GM23338 (cell line): ENCODE measurements around the gene CRADD. TPM values are rescaled to one million over a fixed set of nuclear protein-coding genes. Genes with fewer than 3 reads are reported as not detected.
"Not testable (repeated sequence)": the region's sequence is repeated elsewhere in the genome, so short reads cannot be mapped to it uniquely, and the experiment has no call there.

Source experiments
- ATAC-seq: fragments of 200-7000 bp; cut with Tn5 transposase; 3 replicates; pipeline ENCODE4 v1.9.1; 2020
- DNase-seq: peaks from one replicate; pipeline ENCODE4 v3.0.0-alpha.2; 2015; ENCODE audit warnings: low spot score
- H2AFZ ChIP-seq: fragments of 200-600 bp; sonication (generic); 2 replicates; pipeline ENCODE4 v1.8.0; 2016; ENCODE audit warnings: antibody characterized with exemption, mild to moderate bottlenecking, moderate library complexity
- H3F3A ChIP-seq: fragments of 200-600 bp; sonication (generic); replicated peaks from 2 replicates; pipeline ENCODE4 v1.8.0; 2017; ENCODE audit warnings: antibody characterized with exemption, mixed run types, low read depth
- H3K27ac ChIP-seq: fragments of 200-600 bp; sonication (generic); 2 replicates; pipeline ENCODE4 v1.6.1; 2016; ENCODE audit warnings: low read depth
- H3K27me3 ChIP-seq: fragments of 200-600 bp; sonication (generic); 2 replicates; pipeline ENCODE4 v1.8.0; 2016; ENCODE audit warnings: mild to moderate bottlenecking, mixed run types, moderate library complexity; ENCODE audit not compliant: insufficient read depth
- H3K36me3 ChIP-seq: fragments of 200-600 bp; sonication (generic); 2 replicates; pipeline ENCODE4 v1.8.0; 2016; ENCODE audit warnings: mild to moderate bottlenecking; ENCODE audit not compliant: insufficient read depth
- H3K4me1 ChIP-seq: fragments of 200-600 bp; sonication (generic); 2 replicates; pipeline ENCODE4 v1.8.0; 2016; ENCODE audit warnings: mild to moderate bottlenecking, moderate library complexity; ENCODE audit not compliant: insufficient read depth
- H3K4me2 ChIP-seq: fragments of 200-600 bp; sonication (generic); 2 replicates; pipeline ENCODE4 v1.7.1; 2017; ENCODE audit warnings: mixed run types
- H3K4me3 ChIP-seq: fragments of 200-600 bp; sonication (generic); 2 replicates; pipeline ENCODE4 v1.6.1; 2016; ENCODE audit warnings: mixed run types
- H3K79me2 ChIP-seq: fragments of 200-600 bp; sonication (generic); replicated peaks from 2 replicates; pipeline ENCODE4 v1.8.0; 2017; ENCODE audit warnings: mild to moderate bottlenecking; ENCODE audit not compliant: insufficient read depth
- H3K9me2 ChIP-seq: fragments of 200-600 bp; sonication (generic); 2 replicates; pipeline ENCODE4 v1.8.0; 2017; ENCODE audit not compliant: insufficient read depth
- H4K20me1 ChIP-seq: fragments of 200-600 bp; sonication (generic); replicated peaks from 2 replicates; pipeline ENCODE4 v1.8.0; 2017; ENCODE audit warnings: mild to moderate bottlenecking; ENCODE audit not compliant: insufficient read depth
- H3K27ac Mint-ChIP-seq: 2 replicates; pipeline ENCODE4 v1.8.0; 2020; ENCODE audit warnings: inconsistent platforms, mild to moderate bottlenecking, moderate library complexity, mixed read lengths
- H3K27me3 Mint-ChIP-seq: 3 replicates; pipeline ENCODE4 v1.8.0; 2022; ENCODE audit warnings: low read depth, mild to moderate bottlenecking, moderate library complexity, mixed read lengths, inconsistent platforms; ENCODE audit not compliant: insufficient read depth, poor library complexity
- H3K36me3 Mint-ChIP-seq: 3 replicates; pipeline ENCODE4 v1.8.0; 2021; ENCODE audit warnings: low read depth, mild to moderate bottlenecking, inconsistent platforms, moderate library complexity, mixed read lengths
- H3K4me1 Mint-ChIP-seq: 3 replicates; pipeline ENCODE4 v1.8.0; 2020; ENCODE audit warnings: mild to moderate bottlenecking, inconsistent platforms, mixed read lengths
- H3K4me3 Mint-ChIP-seq: 3 replicates; pipeline ENCODE4 v1.8.0; 2021; ENCODE audit warnings: moderate library complexity, mild to moderate bottlenecking, inconsistent platforms, mixed read lengths
- H3K9me3 Mint-ChIP-seq: 3 replicates; pipeline ENCODE4 v1.8.0; 2020; ENCODE audit warnings: moderate library complexity, mild to moderate bottlenecking, inconsistent platforms, mixed read lengths
- CREB1 ChIP-seq: fragments of 250-450 bp; sonication (Bioruptor Pico); IDR thresholded peaks from 2 replicates; pipeline ENCODE4 v1.5.0; 2020; ENCODE audit warnings: low read depth, mild to moderate bottlenecking, moderate library complexity
- CTCF ChIP-seq, 2 experiments: fragments of 200-600 bp in 1 of 2; sonication (generic) in 1 of 2; conservative IDR thresholded peaks; 2 replicates each; pipeline versions ENCODE4 v1.5.1 to v1.6.1; 2016 to 2017; ENCODE audit warnings: antibody characterized with exemption in 2 of 2, low read depth in 2 of 2, mild to moderate bottlenecking in 2 of 2, moderate library complexity in 1 of 2
- ETS1 ChIP-seq: IDR thresholded peaks from 2 replicates; pipeline ENCODE4 v1.6.1; 2016; ENCODE audit warnings: antibody characterized with exemption
- JUNB ChIP-seq: IDR thresholded peaks from one replicate; pipeline ENCODE4 v1.6.1; 2016; ENCODE audit warnings: antibody characterized with exemption; ENCODE audit not compliant: unreplicated experiment
- STAT1 ChIP-seq: IDR thresholded peaks from one replicate; pipeline ENCODE4 v1.6.1; 2016; ENCODE audit warnings: antibody characterized with exemption; ENCODE audit not compliant: unreplicated experiment
- ZNF331 ChIP-seq: fragments of 250-450 bp; sonication (Bioruptor Pico); IDR thresholded peaks from 2 replicates; pipeline ENCODE4 v1.5.0; 2020; ENCODE audit warnings: low read depth, mild to moderate bottlenecking, moderate library complexity
- polyA plus RNA-seq: library from polyadenylated mRNA; unstranded; fragments of >200 nt; fragmentation: Nextera tagmentation; extraction: Ambion mirVana; gene quantifications from 2 replicates; pipeline ENCODE4 v1.2.1, GENCODE V29; 2016
- total RNA-seq: library from RNA; depleted of rRNA; stranded (reverse); fragments of >200 nt; shearing (Covaris generic); gene quantifications from 2 replicates; pipeline ENCODE4 v1.2.3, GENCODE V29; 2014

Gene CRADD
- total and polyA plus RNA-seq, 2 experiments from 2014 or later, result 6.3 to 27.9 TPM

- H3K4me1 Mint-ChIP-seq, result no peaks in the 10 kb centered on the region
- Histone ChIP-seq H3K36me3 (no peaks in the 10 kb centered on the region; the same call in 1 of the 2 replicates), H3F3A (no peaks in the 10 kb centered on the region), H4K20me1 (no peaks in the 10 kb centered on the region), H3K27me3 (no peaks in the 10 kb centered on the region), H3K4me2 (no peak overlapping the region), H2AFZ (no peak overlapping the region), H3K4me3 (no peak overlapping the region), H3K27ac (no peak overlapping the region), H3K9me2 (peaks cover 5% of the 10 kb centered on the region; the same call in 1 of the 2 replicates), H3K79me2 (no peaks in the 10 kb centered on the region), H3K4me1 (no peaks in the 10 kb centered on the region)
- DNase-seq, result no peak
- H3K27me3 Mint-ChIP-seq, result peaks cover 2% of the 10 kb centered on the region
- ATAC-seq, result no peak
- peaks cover 7% of the 10 kb centered on the region; the same call in 2 of the 3 replicates for H3K36me3 Mint-ChIP-seq
- TF ChIP-seq ETS1 (no peak), JUNB (no peak), STAT1 (no peak), CREB1 (no peak)
- H3K27ac Mint-ChIP-seq, result no peak overlapping the region
- H3K9me3 Mint-ChIP-seq, result peaks cover 33% of the 10 kb centered on the region
- H3K4me3 Mint-ChIP-seq, result no peak overlapping the region
Observed at GRCh38 chr12:93868771-93869170, 191.6 kb downstream of the CRADD start.

- Histone ChIP-seq H3K79me2 (no peaks in the 10 kb centered on the region), H2AFZ (no peak overlapping the region), H3F3A (no peaks in the 10 kb centered on the region), H3K36me3 (no peaks in the 10 kb centered on the region; the same call in 1 of the 2 replicates), H3K4me2 (no peak overlapping the region), H3K27ac (no peak overlapping the region), H3K4me3 (no peak overlapping the region), H3K27me3 (no peaks in the 10 kb centered on the region), H3K4me1 (no peaks in the 10 kb centered on the region), H4K20me1 (no peaks in the 10 kb centered on the region), H3K9me2 (no peaks in the 10 kb centered on the region)
- Mint-ChIP-seq H3K27me3 (peaks cover 2% of the 10 kb centered on the region), H3K27ac (no peak overlapping the region), H3K4me3 (no peak overlapping the region), H3K36me3 (peaks cover 8% of the 10 kb centered on the region; the same call in 2 of the 3 replicates), H3K9me3 (peaks cover 42% of the 10 kb centered on the region), H3K4me1 (no peaks in the 10 kb centered on the region)
- no peak for DNase-seq
- no peak for TF ChIP-seq CTCF (conservative IDR thresholded peaks at IDR 0.05; ENCODE audit: low read depth in 2 of 2)
- no peak for TF ChIP-seq ZNF331
- ATAC-seq, result no peak
Observed at GRCh38 chr12:93870020-93870795, 193.0 kb downstream of the CRADD start.

- H3K27ac Mint-ChIP-seq, H3K4me1 ChIP-seq, DNase-seq, H3K27me3 Mint-ChIP-seq, ATAC-seq, H3K36me3 ChIP-seq, H3K36me3 Mint-ChIP-seq, H3F3A ChIP-seq, H4K20me1 ChIP-seq, H3K27me3 ChIP-seq, H3K4me2 ChIP-seq, H3K4me3 Mint-ChIP-seq, H3K4me3 ChIP-seq, H3K27ac ChIP-seq, H3K79me2 ChIP-seq, H3K9me2 ChIP-seq, H2AFZ ChIP-seq, H3K4me1 Mint-ChIP-seq: not testable (repeated sequence)
- H3K9me3 Mint-ChIP-seq, result peaks cover 35% of the 10 kb centered on the region
Observed at GRCh38 chr12:93871566-93871965, 194.4 kb downstream of the CRADD start.
